Thyroid gland (tissue), 4 donors: ENCODE data around the gene HTRA3. TPM values are rescaled to one million over a fixed set of nuclear protein-coding genes. Genes with fewer than 3 reads are reported as not detected.

Source experiments
- DNase-seq, 2 donors: peaks; one replicate each; pipeline ENCODE4 v3.0.0-alpha.2; 2019
- H3K27ac ChIP-seq, 3 donors: fragments of 200-600 bp; sonication (generic); 1 replicate in 2 of 3; 2 replicates in 1 of 3; pipeline ENCODE4 v1.5.1; 2016 to 2019; ENCODE audit warnings: mild to moderate bottlenecking in 1 of 3, moderate library complexity in 1 of 3
- H3K27me3 ChIP-seq: fragments of 200-600 bp; sonication (generic); one replicate; pipeline ENCODE4 v1.5.1; 2019
- H3K36me3 ChIP-seq, 2 donors: fragments of 200-600 bp; sonication (generic); one replicate each; pipeline ENCODE4 v1.5.1; 2016 to 2019
- H3K4me1 ChIP-seq, 2 donors: fragments of 200-600 bp; sonication (generic); one replicate each; pipeline ENCODE4 v1.5.1; 2017 to 2019
- H3K4me3 ChIP-seq, 3 donors: fragments of 200-600 bp; sonication (generic); replicated peaks in 1 of 3; 1 replicate in 2 of 3; 2 replicates in 1 of 3; pipeline ENCODE4 v1.5.1; 2016; ENCODE audit warnings: mild to moderate bottlenecking in 1 of 3
- H3K9me3 ChIP-seq: fragments of 200-600 bp; sonication (generic); one replicate; pipeline ENCODE4 v1.5.1; 2017
- CTCF ChIP-seq, 6 experiments: fragments of 200-600 bp in 3 of 6; fragments of 450-650 bp in 3 of 6; sonication (generic) in 3 of 6; IDR thresholded peaks; one replicate each; pipeline ENCODE4 v1.5.1; 2016 to 2019; ENCODE audit warnings: antibody characterized with exemption in 6 of 6, mild to moderate bottlenecking in 2 of 6, inconsistent platforms in 1 of 6, moderate library complexity in 1 of 6
- POLR2A ChIP-seq, 2 donors: fragments of 450-650 bp; IDR thresholded peaks; one replicate each; pipeline ENCODE4 v1.6.1; 2017; ENCODE audit warnings: antibody characterized with exemption in 2 of 2, mild to moderate bottlenecking in 2 of 2, moderate library complexity in 1 of 2
- WGBS, 2 donors: methylation state at CpG; one replicate each; pipeline ENCODE4 v1.1.5; 2017; 5-methylcytosine and 5-hydroxymethylcytosine counted together
- intact Hi-C: fragments of 100-400 bp; cut with DNase I; formaldehyde crosslinking; loops from one replicate; pipeline ENCODE4 v1.15.1; 2023
- total RNA-seq, 4 donors: library from RNA; depleted of rRNA; stranded (reverse); fragments of >200 nt; gene quantifications; one replicate each; pipeline ENCODE4 v1.2.3, GENCODE V29; 2016

Gene HTRA3
- total RNA-seq, 4 donors from 2014 or later: 6.9 to 38.3 (median 14.0) TPM

GRCh38 chr4:8227201-8227770 lies 42.3 kb upstream of the HTRA3 start:
- H3K4me1 ChIP-seq: peaks cover 9 to 17% of the 10 kb centered on the region in 2 donors
- no peak for DNase-seq
- H3K27me3 ChIP-seq: no peaks in the 10 kb centered on the region
- H3K36me3 ChIP-seq: peaks cover 9 to 11% of the 10 kb centered on the region in 2 donors
- TF ChIP-seq POLR2A (IDR thresholded peaks at IDR 0.05): no peak
- TF ChIP-seq CTCF (IDR thresholded peaks at IDR 0.05): no peak
- H3K9me3 ChIP-seq: no peaks in the 10 kb centered on the region
- intact Hi-C loops: no loop called here
- WGBS, 2 donors: 91% methylated on average over 20 of the region's 31 CpGs; no CpG with 5 or more reads in 1 of the 2 donors
- H3K4me3 ChIP-seq: no peak overlapping the region
- H3K27ac ChIP-seq: peak overlapping the region in 1 of 3 donors; percentile 65

- DNase-seq: no peak
- whole genome bisulfite sequencing, 2 donors: 92% methylated on average over 11 to 23 of the region's 27 CpGs
- peaks cover 9 to 11% of the 10 kb centered on the region in 2 donors for H3K36me3 ChIP-seq
- no peaks in the 10 kb centered on the region for H3K9me3 ChIP-seq
- intact Hi-C loops: no loop called here
- H3K27me3 ChIP-seq: no peaks in the 10 kb centered on the region
- peaks cover 9 to 17% of the 10 kb centered on the region in 2 donors for H3K4me1 ChIP-seq
- peak overlapping the region; percentile 58 to 65 (median 62) for H3K27ac ChIP-seq
- no peak for TF ChIP-seq CTCF (IDR thresholded peaks at IDR 0.05)
- TF ChIP-seq POLR2A (IDR thresholded peaks at IDR 0.05): no peak
- H3K4me3 ChIP-seq: no peak overlapping the region
These were observed 41.7 kb upstream of the HTRA3 start for GRCh38 chr4:8227771-8228318.

- H3K27ac ChIP-seq: peak overlapping the region; percentile 58 to 65 (median 62)
- intact Hi-C loops: no loop called here
- 64 to 86% methylated on average over 5 to 26 of the region's 39 CpGs for WGBS, 2 donors
These were observed 41.0 kb upstream of the HTRA3 start for GRCh38 chr4:8228319-8229250.

GRCh38 chr4:8229331-8229975 lies 40.1 kb upstream of the HTRA3 start:
- DNase-seq: no peak
- Histone ChIP-seq H3K36me3 (peaks cover 8 to 12% of the 10 kb centered on the region in 2 donors), H3K27me3 (no peaks in the 10 kb centered on the region), H3K27ac (no peak overlapping the region), H3K9me3 (no peaks in the 10 kb centered on the region), H3K4me1 (peaks cover 9 to 17% of the 10 kb centered on the region in 2 donors), H3K4me3 (no peak overlapping the region)
- intact Hi-C loops: no loop called here
- TF ChIP-seq POLR2A (IDR thresholded peaks at IDR 0.05): no peak
- no peak for TF ChIP-seq CTCF (IDR thresholded peaks at IDR 0.05)
- WGBS, 2 donors: 88 to 90% methylated on average over 14 to 17 of the region's 17 CpGs

More at GRCh38 chr4:8228319-8229250, 41.0 kb upstream of the HTRA3 start:
- peaks cover 9 to 17% of the 10 kb centered on the region in 2 donors for H3K4me1 ChIP-seq
- peak; percentile 88 to 92 for DNase-seq
- H3K27me3 ChIP-seq: no peaks in the 10 kb centered on the region
- no peak overlapping the region for H3K4me3 ChIP-seq
- TF ChIP-seq CTCF (IDR thresholded peaks at IDR 0.05): no peak
- TF ChIP-seq POLR2A (IDR thresholded peaks at IDR 0.05): no peak
- no peaks in the 10 kb centered on the region for H3K9me3 ChIP-seq
- peaks cover 9 to 11% of the 10 kb centered on the region in 2 donors for H3K36me3 ChIP-seq
